ENCODE results near the gene ENPP3. TPM values are rescaled to one million over a fixed set of nuclear protein-coding genes. Genes with fewer than 3 reads are reported as not detected.

ENPP3 gene
- total RNA-seq (10 to 100 TPM in 1 of 5 donors, 1 to 10 TPM in 1, under 1 TPM in 1, not detected in 2; 0.45 to 13.0 (median 4.4) TPM), polyA plus RNA-seq (under 1 TPM; 0.31 to 0.76 (median 0.38) TPM)
- long read RNA-seq, donor 1 = 0 reads
- long read RNA-seq, donor 2 = 0 reads
- long read RNA-seq, donor 3 = 0 reads
- long read RNA-seq, donor 4 = 0 reads
- long read RNA-seq, donor 5 = 0 reads
- long read RNA-seq, donor 6, partial matches to known transcripts = 12 of 12 reads
- long read RNA-seq, donor 6, other reads (novel, unspliced or antisense) = 0 of 12 reads
- long read RNA-seq, donor 7 = 0 reads
- long read RNA-seq, donor 8 = 0 reads
- long read RNA-seq, donor 9 = 0 reads
- long read RNA-seq, donor 10 = 0 reads

DNA sequence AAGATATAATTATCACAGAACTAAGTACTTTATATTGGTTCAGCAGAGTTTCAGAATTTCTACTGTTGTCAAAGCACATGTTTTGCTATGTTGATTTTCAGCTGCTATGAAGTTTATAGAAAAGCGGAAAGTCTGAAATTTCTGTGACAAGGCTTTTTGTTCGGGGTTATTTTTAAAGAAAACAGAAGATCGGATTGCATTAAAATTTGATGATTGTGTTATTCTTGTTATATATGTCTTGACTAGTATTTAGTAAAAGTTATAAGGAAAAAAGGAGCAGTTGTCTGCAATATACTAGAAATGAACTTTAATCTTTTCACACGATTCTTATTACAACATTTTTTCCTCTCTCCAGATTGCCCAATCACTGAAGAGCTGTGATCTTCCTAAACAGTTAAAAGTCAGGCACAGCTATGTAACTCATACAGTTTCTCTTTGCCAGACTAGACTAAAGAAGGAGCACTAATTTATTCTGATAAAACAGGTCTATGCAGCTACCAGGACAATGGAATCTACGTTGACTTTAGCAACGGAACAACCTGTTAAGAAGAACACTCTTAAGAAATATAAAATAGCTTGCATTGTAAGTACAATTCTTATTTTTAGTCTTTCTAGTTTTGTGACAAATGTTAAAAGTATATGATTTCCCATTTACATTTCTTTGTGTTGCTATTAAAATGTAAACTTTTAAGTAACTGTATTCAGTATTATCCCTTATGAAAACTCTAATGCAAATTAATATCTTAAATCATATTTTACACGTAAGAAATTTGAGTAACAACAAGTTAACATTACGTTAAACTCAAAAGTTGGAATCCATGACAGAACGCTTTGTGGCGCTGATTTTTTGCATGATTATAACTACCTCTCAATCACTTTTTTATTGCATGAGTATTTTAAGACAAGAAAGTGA, at the start of gene ENPP3:
Gene ENPP3, plus strand, starts transcription at position 423 of the 913 bp plus-strand sequence. Its CDS starts 83 bp downstream, at position 506.
- intact Hi-C loops (cut with DNase I; ENCODE audit: low total_unique reads) = no loop called here
- no peak for DNase-seq
- no peak within 1 kb of the TSS for H3K4me3 ChIP-seq

DNA sequence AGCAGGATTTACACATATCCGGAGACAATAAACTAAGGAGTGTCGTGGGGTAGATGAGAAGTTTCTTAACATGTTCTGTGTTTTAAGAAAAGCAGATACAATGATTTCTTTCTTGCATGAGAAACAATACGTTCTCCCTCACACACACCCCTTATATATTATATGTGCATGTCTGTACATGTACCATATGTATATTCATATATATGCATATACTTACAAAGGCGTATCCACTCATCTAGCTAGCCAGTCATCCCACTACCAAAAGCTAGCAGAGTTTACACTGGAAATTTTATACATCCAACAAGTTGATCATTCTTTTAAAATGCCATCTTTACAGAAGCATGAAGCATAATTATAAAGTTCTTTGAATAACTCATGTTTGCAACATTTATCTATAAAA, 49.2 kb upstream of the ENPP3 start:
- Histone ChIP-seq H3K9me3 (no peaks in the 10 kb centered on the region), H3K4me1 (no peaks in the 10 kb centered on the region), H3K36me3 (peaks cover 50 to 100% (median 100%) of the 10 kb centered on the region in 4 donors), H3K27me3 (no peaks in the 10 kb centered on the region), H3K4me3 (no peak overlapping the region), H3K27ac (no peak overlapping the region)
- no peak for DNase-seq
- 90 to 97% (median 95%) methylated on average over 4 of the region's 4 CpGs for WGBS, 5 donors
- intact Hi-C loops (cut with DNase I; ENCODE audit: low total_unique reads) = no loop called here
- TF ChIP-seq POLR2AphosphoS5 (IDR thresholded peaks at IDR 0.05) (no peak), CTCF (IDR thresholded peaks at IDR 0.05) (no peak), EP300 (IDR thresholded peaks at IDR 0.05) (no peak), POLR2A (IDR thresholded peaks at IDR 0.05) (no peak)

More for the DNA sequence above, at the start of gene ENPP3:
- Histone ChIP-seq H3K9me3 (no peaks in the 10 kb centered on the region), H3K36me3 (no peaks in the 10 kb centered on the region), H3K27ac (no peak within 1 kb of the TSS), H3K27me3 (no peaks in the 10 kb centered on the region), H3K4me1 (no peaks in the 10 kb centered on the region)
- TF ChIP-seq CTCF (IDR thresholded peaks at IDR 0.05) (no peak), EP300 (IDR thresholded peaks at IDR 0.05) (no peak)
- WGBS, 5 donors = 67 to 71% (median 68%) methylated on average over 10 of the region's 10 CpGs

DNA sequence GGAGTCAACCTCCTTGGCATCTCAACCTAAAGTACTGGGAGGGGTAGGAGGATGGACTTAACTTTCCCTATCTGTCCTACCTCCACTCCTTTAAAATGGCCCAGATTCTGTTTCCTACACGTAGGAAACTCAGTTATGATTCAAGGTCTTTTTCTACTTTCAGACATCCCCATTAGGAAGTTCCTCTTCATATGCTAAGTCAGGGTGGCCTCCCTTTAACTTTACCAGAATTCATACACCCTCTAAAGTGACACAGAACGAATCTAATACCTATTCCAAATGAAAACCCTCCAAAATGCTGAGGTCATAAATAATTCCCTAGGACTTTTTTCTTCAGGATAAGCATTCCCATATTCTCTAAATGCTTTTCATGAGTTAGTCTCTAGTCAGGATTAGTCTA, 48.5 kb upstream of the ENPP3 start:
- Histone ChIP-seq H3K27ac (no peak overlapping the region), H3K27me3 (no peaks in the 10 kb centered on the region), H3K4me1 (no peaks in the 10 kb centered on the region), H3K36me3 (peaks cover 55 to 100% (median 100%) of the 10 kb centered on the region in 4 donors), H3K4me3 (no peak overlapping the region), H3K9me3 (no peaks in the 10 kb centered on the region)
- WGBS, 5 donors = 86 to 94% (median 90%) methylated on average over 2 of the region's 2 CpGs
- TF ChIP-seq POLR2AphosphoS5 (IDR thresholded peaks at IDR 0.05) (no peak), POLR2A (IDR thresholded peaks at IDR 0.05) (no peak), EP300 (IDR thresholded peaks at IDR 0.05) (no peak), CTCF (IDR thresholded peaks at IDR 0.05) (no peak)
- DNase-seq = no peak
- intact Hi-C loops (cut with DNase I; ENCODE audit: low total_unique reads) = no loop called here

- H3K4me1 ChIP-seq = no peaks in the 10 kb centered on the region
- no peak for DNase-seq
- no peaks in the 10 kb centered on the region for H3K27me3 ChIP-seq
- no peaks in the 10 kb centered on the region for H3K9me3 ChIP-seq
- TF ChIP-seq POLR2AphosphoS5 (IDR thresholded peaks at IDR 0.05) = no peak
- no peak for TF ChIP-seq EP300 (IDR thresholded peaks at IDR 0.05)
- TF ChIP-seq POLR2A (IDR thresholded peaks at IDR 0.05) = no peak
- TF ChIP-seq CTCF (IDR thresholded peaks at IDR 0.05) = no peak
- no peak overlapping the region for H3K4me3 ChIP-seq
- 40 to 70% (median 49%) methylated on average over 2 of the region's 2 CpGs for WGBS, 5 donors
- peaks cover 74 to 100% (median 100%) of the 10 kb centered on the region in 4 donors for H3K36me3 ChIP-seq
- H3K27ac ChIP-seq = no peak overlapping the region
- intact Hi-C loops (cut with DNase I; ENCODE audit: low total_unique reads) = no loop called here
Measured at GRCh38 chr6:131592935-131593334, 44.2 kb upstream of the ENPP3 start.

Measured in stomach (tissue), 19 donors.